Left ventricle myocardium superior (tissue), 1 donor: ENCODE measurements around the gene NEURL1. TPM values are rescaled to one million over a fixed set of nuclear protein-coding genes. Genes with fewer than 3 reads are reported as not detected.

ENCODE experiments used
- ATAC-seq: fragments of 200-7000 bp; cut with Tn5 transposase; one replicate; pipeline ENCODE4 v1.9.1; 2020; ENCODE audit warnings: mild to moderate bottlenecking, moderate library complexity
- DNase-seq: peaks from one replicate; pipeline ENCODE4 v3.0.0-alpha.2; 2020
- intact Hi-C: fragments of 100-400 bp; cut with micrococcal nuclease; formaldehyde crosslinking; loops from one replicate; pipeline ENCODE4 v1.11.0; 2022
- long read RNA-seq: library from polyadenylated mRNA; unstranded; transcript quantifications from one replicate; pipeline ENCODE4 v2.0.0, GENCODE V29; 2021
- total RNA-seq: library from RNA; stranded (reverse); fragmentation: NEBNext Ultra II Directional; extraction: Animal tissue kit (Norgen Biotek cat#: 25700); gene quantifications from one replicate; pipeline ENCODE4 v1.2.1, GENCODE V29; 2021
- donor health status: DM: no; HTN: yes; CAD: no; lungs with severe emphysema.

NEURL1 gene
- not detected for total RNA-seq
- long read RNA-seq, partial matches to known transcripts: 1 of 1 reads
- long read RNA-seq, other reads (novel, unspliced or antisense): 0 of 1 reads

- intact Hi-C loops: no loop called here
- peak; percentile 43 for DNase-seq
- peak; percentile 8 for ATAC-seq
Observed at GRCh38 chr10:103493362-103493915, at the start of gene NEURL1. TSS of gene NEURL1 (plus strand) at chr10:103493705. CDS start at chr10:103494388, 683 bp downstream.

- no peak for DNase-seq
- intact Hi-C loops: no loop called here
- ATAC-seq: no peak
Observed at GRCh38 chr10:103444478-103444877, 49.0 kb upstream of the NEURL1 start.

GRCh38 chr10:103445366-103445765, 48.1 kb upstream of the NEURL1 start:
- intact Hi-C loops: no loop called here
- DNase-seq: no peak
- ATAC-seq: no peak

DNA sequence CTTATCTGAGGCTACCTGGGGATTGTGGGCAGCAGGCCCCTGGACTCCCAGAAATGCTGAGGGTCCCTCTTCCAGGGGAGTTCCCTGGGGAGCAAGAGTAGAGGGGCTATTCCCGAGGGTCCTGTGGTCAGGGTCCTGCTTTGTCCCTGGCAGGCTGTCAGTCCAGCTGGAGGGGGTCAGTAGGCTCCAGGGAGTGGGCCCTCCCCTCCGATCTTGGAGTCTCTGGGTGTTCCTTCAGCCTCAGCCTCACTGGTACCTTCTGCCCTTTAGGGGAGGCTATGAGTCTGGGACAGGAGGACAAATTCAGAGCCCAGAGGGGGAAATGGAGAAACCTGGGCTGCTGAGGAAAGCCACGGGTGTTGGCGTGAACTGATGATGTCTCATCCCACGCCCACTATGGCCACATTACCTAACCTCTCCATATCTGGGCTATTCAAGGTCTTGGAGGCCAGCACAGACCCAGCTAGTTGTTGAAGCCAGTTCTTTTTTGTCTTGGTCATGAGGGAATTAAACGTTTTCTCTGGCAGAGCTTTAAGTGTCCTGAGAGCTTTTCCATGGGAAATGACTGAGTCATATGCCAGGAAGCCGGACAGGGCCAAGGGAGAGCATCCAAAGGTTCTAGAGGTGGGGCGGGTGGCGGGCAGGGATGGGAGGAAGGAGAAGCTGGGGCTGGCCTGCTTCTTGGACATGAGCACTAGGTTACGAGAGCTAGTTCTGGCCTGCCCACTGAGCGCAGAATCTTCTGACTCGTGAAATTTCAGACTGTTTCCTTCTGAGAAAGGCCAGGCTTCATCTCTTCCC, 47.5 kb upstream of the NEURL1 start:
- intact Hi-C loops: no loop called here
- peak; percentile 76 for ATAC-seq

GRCh38 chr10:103447187-103447586, 46.3 kb upstream of the NEURL1 start:
- DNase-seq: no peak
- no peak for ATAC-seq
- intact Hi-C loops: no loop called here

More for the DNA sequence above, 47.5 kb upstream of the NEURL1 start:
- DNase-seq: peak; percentile 83

DNA sequence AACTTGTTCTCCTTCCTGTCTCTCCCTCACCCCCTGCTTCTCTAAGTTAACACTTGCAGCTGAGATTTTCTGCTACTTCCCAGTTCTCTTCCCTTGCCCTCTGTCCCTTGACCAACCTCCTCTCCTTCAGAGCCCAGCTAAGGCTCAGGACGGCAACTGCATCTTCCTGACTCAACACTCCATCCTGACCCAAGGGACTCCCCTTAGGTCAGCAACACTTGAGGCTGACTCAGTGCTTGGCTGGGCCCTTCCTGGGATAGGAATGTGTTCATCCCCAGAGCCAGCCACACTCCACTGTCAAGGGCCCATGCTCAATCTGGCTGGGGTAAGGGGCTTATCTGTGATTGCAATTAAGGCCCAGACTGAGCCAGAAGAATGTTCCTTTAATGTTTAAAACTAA, 44.8 kb upstream of the NEURL1 start:
- intact Hi-C loops: no loop called here
- ATAC-seq (peak; percentile 44), DNase-seq (peak; percentile 77)

- ATAC-seq (no peak), DNase-seq (no peak)
- intact Hi-C loops: no loop called here
Observed at GRCh38 chr10:103449208-103450144, 44.0 kb upstream of the NEURL1 start.

- ATAC-seq (no peak), DNase-seq (no peak)
- intact Hi-C loops: no loop called here
Observed at GRCh38 chr10:103450201-103450695, 43.3 kb upstream of the NEURL1 start.

GRCh38 chr10:103451091-103451813, 42.3 kb upstream of the NEURL1 start:
- intact Hi-C loops: no loop called here
- ATAC-seq: peak; percentile 75
- DNase-seq: peak; percentile 85

DNA sequence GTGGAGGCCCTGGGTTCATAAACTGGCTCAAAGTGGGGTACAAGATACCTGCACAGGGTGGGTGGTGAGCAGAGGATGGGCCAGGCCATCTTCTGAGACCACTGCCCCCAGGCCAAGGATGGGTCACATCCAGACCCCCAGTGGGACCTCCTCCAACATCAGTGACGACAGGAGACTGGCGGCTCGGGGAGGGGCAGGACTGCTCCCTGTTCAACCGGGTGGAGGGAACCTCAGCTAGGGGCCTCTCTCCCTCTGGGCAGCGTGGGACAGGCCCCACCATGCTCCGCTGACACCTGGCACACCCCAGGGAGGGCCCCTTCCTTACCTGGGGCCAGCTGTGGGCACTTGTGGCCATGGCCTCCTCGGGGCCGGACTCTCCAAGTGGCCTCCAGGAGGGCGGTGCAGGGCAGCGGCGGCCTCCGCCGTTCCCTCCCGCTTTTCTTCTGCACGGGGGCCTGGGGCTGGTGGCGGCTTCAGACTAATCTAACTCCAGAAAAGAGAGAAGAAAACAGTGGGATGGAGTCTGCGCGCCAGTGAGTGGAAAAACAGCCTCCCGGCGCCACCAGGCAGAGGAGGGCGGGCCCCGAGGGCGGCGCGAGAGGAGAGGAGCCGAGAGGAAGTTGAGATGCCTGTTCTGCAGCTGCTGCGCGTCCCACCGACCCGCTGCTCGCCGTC, 41.5 kb upstream of the NEURL1 start, which contains the start of gene CALHM2:
Gene CALHM2, minus strand, starts transcription at position 540 of the 675 bp plus-strand sequence. CDS start 2,429 bp downstream, outside the sequence.
- DNase-seq: peak; percentile 82
- intact Hi-C loops: no loop called here
- peak; percentile 79 for ATAC-seq

DNA sequence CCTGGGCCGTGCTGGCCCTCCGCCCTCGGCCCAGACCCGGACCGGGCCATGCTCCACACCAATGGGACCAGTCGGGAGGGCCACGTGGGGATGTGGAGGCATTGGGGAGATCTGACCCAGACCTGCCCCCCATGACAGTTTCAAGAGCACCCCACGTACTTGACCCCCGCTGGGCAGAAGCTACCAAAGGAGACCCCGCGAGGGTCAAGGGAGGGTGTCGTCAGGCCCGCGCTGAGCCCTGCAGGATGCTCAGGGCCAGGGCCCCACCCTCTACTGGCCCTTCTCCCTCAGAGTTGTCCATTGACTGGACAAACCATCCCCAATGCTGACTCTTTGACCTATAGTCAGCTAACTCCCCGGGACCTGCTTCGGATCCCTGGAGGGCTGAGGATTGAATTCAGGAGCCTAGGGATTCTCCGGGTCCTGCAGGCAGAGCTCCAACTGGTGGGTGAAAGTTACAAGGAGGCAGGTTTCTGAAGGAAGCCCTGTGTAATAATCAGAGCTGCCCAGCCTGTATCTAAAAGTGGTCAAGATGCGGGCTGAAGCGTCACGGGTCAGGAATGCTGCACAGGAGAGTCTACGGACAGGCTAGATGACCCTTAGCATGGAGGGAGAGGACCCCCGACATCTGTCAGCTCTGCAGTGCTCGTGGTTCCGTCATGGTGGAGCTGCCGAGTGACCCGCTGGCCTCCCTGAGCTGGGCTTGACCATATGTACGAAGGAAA, 40.8 kb upstream of the NEURL1 start:
- ATAC-seq (no peak), DNase-seq (no peak)
- intact Hi-C loops: no loop called here

DNA sequence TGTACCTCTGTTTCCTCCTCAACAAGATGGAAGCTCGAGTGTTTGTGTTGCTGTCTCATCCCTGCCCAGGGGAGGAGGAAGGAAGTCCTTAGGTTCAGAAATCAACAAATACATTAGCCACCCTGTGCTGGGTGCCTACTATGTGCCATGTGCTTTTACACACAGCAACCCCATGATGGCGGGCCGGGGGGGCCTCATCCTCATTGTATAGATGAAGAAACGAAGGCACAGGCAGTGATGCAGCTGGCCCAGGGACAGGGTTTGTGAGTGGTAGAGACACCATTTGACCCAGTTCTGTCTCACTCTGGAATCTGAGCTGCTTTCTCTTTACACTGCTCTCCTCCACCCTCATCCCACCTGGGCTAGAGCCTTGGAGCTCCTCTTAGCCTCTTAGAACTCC, 39.5 kb upstream of the NEURL1 start:
- ATAC-seq (no peak), DNase-seq (no peak)
- intact Hi-C loops: no loop called here

GRCh38 chr10:103455235-103455634, 38.3 kb upstream of the NEURL1 start:
- DNase-seq: no peak
- intact Hi-C loops: no loop called here
- ATAC-seq: no peak

GRCh38 chr10:103456074-103456660, 37.3 kb upstream of the NEURL1 start:
- intact Hi-C loops: no loop called here
- no peak for ATAC-seq
- DNase-seq: no peak

DNA sequence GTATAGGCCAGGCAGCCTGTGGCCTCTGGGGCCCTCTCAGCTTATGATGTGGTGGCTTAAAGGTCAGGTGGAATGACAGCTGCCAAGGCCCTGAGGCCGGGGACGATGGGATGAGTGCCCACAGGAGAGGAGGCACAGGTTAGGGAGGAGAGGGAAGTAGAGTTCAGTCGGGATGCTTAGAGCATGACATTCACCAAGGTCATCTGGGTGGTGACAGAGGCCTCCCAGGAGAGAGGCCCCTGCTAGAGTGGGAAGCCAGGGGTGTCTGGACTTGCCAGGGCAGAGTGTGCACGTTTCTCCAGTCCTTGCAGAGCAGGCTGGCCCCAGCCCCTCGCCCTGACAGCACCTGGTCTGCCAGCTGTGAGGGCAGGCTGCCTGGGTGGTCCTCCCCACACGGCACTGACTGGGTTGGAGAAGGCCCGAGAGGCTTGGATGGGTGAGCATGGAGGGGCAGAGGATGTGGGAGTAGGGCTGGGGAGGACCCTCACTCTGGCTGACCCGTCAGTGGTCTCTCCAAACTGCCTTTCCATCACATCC, 36.3 kb upstream of the NEURL1 start:
- ATAC-seq: no peak
- intact Hi-C loops: no loop called here
- no peak for DNase-seq

GRCh38 chr10:103457896-103458583, 35.5 kb upstream of the NEURL1 start:
- ATAC-seq (no peak), DNase-seq (no peak)
- intact Hi-C loops: no loop called here
